ENCODE measurements around the gene MS4A8.

MS4A8 gene

DNA sequence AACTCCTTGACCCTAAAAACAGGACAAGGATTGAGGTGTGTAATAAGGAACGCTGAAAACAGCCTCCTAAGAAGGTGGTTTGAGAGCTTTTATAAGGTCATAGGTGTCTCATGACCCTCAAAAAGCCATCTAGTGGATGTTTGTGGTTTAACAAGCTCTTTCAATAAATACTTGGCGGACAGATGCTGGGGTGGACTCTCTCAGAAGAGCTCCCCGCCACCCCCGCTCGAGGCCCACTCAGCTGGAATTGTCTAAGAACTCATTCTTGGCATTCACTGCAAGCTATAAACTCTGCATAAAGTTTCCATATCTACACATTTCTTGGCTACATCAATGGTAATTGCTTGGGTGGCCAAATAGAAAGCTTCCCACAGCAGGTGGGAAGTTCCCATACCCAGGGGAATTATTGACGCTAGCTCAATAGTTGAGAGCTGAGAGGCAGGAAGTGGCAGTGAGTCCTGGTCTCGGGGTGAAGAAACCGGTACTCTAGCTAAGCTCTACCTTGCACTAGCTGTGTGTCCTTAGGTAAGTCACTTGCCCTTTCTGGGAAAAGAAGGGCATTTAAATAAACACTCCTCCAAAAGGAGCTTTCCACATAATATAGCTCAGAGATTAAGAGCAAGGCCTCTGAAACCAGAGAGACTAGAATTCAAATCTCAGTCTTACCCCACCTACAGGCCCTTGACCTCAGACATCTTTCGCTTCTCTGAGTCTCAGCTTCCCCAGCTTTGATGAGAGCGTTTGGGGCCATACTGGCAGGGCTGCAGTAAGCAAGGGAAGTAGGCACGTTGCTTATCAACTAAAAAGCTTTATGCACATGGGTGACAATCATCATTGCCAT is 63.7 kb downstream of the MS4A8 start:
- no peak for DNase-seq (ENCODE audit: low read depth in 3 of 3, low spot score in 1 of 3)

DNA sequence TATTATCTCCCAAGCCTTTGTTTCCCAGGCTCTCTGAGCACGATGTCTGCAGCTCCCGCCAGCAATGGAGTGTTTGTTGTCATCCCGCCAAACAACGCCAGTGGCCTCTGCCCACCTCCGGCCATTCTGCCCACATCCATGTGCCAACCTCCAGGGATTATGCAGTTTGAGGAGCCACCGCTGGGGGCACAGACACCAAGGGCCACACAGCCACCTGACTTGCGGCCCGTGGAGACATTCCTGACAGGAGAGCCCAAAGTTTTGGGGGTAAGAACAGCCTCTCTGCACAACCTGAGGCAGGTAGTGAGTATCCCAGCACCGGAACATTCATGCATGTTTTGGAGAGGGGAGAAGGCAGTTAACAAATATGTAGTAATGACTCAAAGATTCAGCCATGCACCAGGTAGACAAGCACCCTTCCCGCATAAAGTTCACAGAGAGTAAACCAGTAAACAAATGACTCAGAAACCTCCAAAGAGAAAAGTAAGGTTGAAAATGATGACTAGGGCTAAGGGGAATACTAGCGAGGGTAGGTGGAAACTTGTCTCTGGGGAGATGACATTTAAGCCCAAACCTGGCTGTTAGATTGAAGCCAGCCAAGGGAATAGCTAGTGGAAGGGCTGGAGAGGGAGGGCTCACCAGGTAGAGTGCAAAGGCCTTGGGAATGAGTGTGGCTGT is 64.4 kb downstream of the MS4A8 start:
- no peak for DNase-seq (ENCODE audit: low read depth in 3 of 3, low spot score in 1 of 3)

DNA sequence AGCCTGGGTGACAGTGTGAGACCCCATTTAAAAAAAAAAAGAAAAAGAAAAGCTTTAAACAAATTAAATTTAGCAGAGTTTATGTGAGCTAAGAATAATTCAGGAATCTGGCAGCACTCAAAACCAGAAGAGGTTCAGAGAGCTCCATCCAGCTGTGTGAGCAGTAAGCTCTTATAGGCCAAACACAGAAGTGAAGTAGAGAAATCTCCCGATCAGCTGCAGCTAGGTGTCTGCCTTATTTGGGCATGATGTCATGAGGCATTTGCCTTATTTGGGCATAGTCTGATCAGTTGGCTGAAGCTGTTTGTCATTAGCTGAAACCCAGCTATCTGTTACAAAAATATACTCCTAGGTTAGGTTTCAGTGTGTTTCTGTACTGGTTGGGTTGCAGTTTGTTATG is 65.5 kb downstream of the MS4A8 start:
- DNase-seq (ENCODE audit: low read depth in 3 of 3, low spot score in 1 of 3), result no peak

DNA sequence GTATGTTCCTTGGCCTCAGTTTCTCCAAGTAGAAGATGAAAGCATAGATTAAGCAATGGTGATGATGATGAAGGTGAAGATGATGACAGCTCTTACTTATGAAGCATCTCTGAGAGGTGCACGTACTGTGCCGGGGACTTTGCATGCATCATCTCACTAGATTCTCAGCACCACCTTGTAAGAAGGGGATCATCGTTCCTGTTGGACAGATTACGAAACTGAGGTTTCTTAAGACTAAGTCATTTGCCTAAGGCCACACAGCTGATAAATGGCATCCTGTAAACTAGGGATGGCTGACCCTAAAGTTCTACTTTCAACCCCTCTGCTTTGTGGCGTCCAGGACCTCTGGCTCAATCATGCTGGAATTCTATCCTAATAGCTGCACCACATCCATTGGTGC is 65.9 kb downstream of the MS4A8 start:
- no peak for DNase-seq (ENCODE audit: low read depth in 3 of 3, low spot score in 1 of 3)

Measured in stimulated activated CD4-positive, alpha-beta T cell treated with anti-CD3 and anti-CD28 coated beads, TNF-alpha, amount 100 ng/mL, for 1 hour (primary cell).